DND-41 (cell line): ENCODE data around the gene CCBE1.

Experiments used
- ATAC-seq: fragments of 200-7000 bp; cut with Tn5 transposase; 3 replicates; pipeline ENCODE4 v1.9.1; 2021; ENCODE audit warnings: low read depth; ENCODE audit not compliant: insufficient read depth
- DNase-seq: peaks from one replicate; pipeline ENCODE4 v3.0.0-alpha.2; 2020
- H2AFZ ChIP-seq: 2 replicates; pipeline ENCODE4 v1.6.0; 2012; ENCODE audit warnings: low read depth, low read length
- H3K27ac ChIP-seq: 2 replicates; pipeline ENCODE4 v1.5.1; 2012; ENCODE audit warnings: low read length, inconsistent platforms
- H3K27me3 ChIP-seq: fragments of 200-600 bp; sonication (generic); 2 replicates; pipeline ENCODE4 v1.6.0; 2012; ENCODE audit warnings: low read length, mild to moderate bottlenecking, inconsistent platforms; ENCODE audit not compliant: insufficient read depth, poor library complexity
- H3K36me3 ChIP-seq: 2 replicates; pipeline ENCODE4 v1.5.1; 2012; ENCODE audit warnings: low read length, inconsistent platforms; ENCODE audit not compliant: insufficient read depth
- H3K4me1 ChIP-seq: 2 replicates; pipeline ENCODE4 v1.5.1; 2012; ENCODE audit warnings: mild to moderate bottlenecking, low read length; ENCODE audit not compliant: insufficient read depth
- H3K4me2 ChIP-seq: 2 replicates; pipeline ENCODE4 v1.6.0; 2012; ENCODE audit warnings: mild to moderate bottlenecking, moderate library complexity, low read length, inconsistent platforms; ENCODE audit not compliant: insufficient read depth
- H3K4me3 ChIP-seq, 2 experiments: fragments of 200-600 bp in 1 of 2; shearing (Covaris generic) in 1 of 2; 2 replicates each; pipeline ENCODE4 v1.5.1; 2012 to 2016; ENCODE audit warnings: inconsistent platforms in 2 of 2, low read length in 2 of 2, mild to moderate bottlenecking in 2 of 2, low read depth in 1 of 2, moderate library complexity in 1 of 2
- H3K79me2 ChIP-seq: 2 replicates; pipeline ENCODE4 v1.6.0; 2012; ENCODE audit warnings: low read length, inconsistent platforms; ENCODE audit not compliant: insufficient read depth
- H3K9ac ChIP-seq: 2 replicates; pipeline ENCODE4 v1.6.0; 2012; ENCODE audit warnings: low read depth, mild to moderate bottlenecking, inconsistent platforms, low read length, moderate library complexity
- H3K9me3 ChIP-seq: 2 replicates; pipeline ENCODE4 v1.5.1; 2012; ENCODE audit warnings: low read length, moderate library complexity, mild to moderate bottlenecking, inconsistent platforms; ENCODE audit not compliant: insufficient read depth, severe bottlenecking
- H4K20me1 ChIP-seq: 2 replicates; pipeline ENCODE4 v1.6.0; 2012; ENCODE audit warnings: low read length; ENCODE audit not compliant: insufficient read depth
- EZH2 ChIP-seq: IDR thresholded peaks from 3 replicates; pipeline ENCODE4 v1.6.1; 2012; ENCODE audit warnings: borderline replicate concordance, low read depth, mild to moderate bottlenecking, moderate library complexity, low read length, inconsistent platforms; ENCODE audit not compliant: severe bottlenecking
- TF ChIP-seq, protein P1 (sequence below): IDR thresholded peaks from 2 replicates; pipeline ENCODE4 v1.5.1; 2012; ENCODE audit warnings: borderline replicate concordance, low read length, moderate library complexity, mild to moderate bottlenecking; ENCODE audit not compliant: poor library complexity, severe bottlenecking; ENCODE audit errors: extremely low read depth

CCBE1 gene

DNA sequence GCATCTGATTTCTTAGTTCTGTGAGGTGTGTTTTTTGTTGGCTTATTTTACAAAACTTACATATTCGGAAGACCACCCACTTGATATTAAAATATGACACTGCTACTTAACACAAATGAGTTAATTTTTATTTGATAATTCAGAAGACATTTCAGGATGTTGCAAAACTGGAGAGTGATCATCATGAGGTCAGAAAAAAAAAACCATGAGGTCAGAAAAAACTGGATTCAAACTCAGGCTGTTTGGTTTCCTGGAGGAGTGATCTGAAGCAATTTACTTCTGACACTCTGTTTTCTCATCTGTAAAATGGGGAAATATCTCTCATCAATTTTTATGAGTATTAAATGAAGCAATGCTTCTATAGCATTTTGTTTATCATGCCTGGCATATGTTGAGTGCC, 1.8 kb upstream of the CCBE1 start:
- no peak for DNase-seq
- H3K27me3 ChIP-seq = no peaks in the 10 kb centered on the region
- TF ChIP-seq EZH2 = no peak
- TF ChIP-seq, protein P1, sequence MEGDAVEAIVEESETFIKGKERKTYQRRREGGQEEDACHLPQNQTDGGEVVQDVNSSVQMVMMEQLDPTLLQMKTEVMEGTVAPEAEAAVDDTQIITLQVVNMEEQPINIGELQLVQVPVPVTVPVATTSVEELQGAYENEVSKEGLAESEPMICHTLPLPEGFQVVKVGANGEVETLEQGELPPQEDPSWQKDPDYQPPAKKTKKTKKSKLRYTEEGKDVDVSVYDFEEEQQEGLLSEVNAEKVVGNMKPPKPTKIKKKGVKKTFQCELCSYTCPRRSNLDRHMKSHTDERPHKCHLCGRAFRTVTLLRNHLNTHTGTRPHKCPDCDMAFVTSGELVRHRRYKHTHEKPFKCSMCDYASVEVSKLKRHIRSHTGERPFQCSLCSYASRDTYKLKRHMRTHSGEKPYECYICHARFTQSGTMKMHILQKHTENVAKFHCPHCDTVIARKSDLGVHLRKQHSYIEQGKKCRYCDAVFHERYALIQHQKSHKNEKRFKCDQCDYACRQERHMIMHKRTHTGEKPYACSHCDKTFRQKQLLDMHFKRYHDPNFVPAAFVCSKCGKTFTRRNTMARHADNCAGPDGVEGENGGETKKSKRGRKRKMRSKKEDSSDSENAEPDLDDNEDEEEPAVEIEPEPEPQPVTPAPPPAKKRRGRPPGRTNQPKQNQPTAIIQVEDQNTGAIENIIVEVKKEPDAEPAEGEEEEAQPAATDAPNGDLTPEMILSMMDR = no peak
- H3K27ac ChIP-seq = no peak overlapping the region
- H2AFZ ChIP-seq = no peak overlapping the region
- H3K36me3 ChIP-seq = no peaks in the 10 kb centered on the region
- H3K79me2 ChIP-seq = no peaks in the 10 kb centered on the region
- no peaks in the 10 kb centered on the region for H3K9me3 ChIP-seq
- no peak for ATAC-seq
- no peak overlapping the region for H3K4me2 ChIP-seq
- H3K4me1 ChIP-seq = peaks cover 15% of the 10 kb centered on the region
- H3K4me3 ChIP-seq = no peak overlapping the region
- H4K20me1 ChIP-seq = no peaks in the 10 kb centered on the region
- H3K9ac ChIP-seq = no peak overlapping the region

DNA sequence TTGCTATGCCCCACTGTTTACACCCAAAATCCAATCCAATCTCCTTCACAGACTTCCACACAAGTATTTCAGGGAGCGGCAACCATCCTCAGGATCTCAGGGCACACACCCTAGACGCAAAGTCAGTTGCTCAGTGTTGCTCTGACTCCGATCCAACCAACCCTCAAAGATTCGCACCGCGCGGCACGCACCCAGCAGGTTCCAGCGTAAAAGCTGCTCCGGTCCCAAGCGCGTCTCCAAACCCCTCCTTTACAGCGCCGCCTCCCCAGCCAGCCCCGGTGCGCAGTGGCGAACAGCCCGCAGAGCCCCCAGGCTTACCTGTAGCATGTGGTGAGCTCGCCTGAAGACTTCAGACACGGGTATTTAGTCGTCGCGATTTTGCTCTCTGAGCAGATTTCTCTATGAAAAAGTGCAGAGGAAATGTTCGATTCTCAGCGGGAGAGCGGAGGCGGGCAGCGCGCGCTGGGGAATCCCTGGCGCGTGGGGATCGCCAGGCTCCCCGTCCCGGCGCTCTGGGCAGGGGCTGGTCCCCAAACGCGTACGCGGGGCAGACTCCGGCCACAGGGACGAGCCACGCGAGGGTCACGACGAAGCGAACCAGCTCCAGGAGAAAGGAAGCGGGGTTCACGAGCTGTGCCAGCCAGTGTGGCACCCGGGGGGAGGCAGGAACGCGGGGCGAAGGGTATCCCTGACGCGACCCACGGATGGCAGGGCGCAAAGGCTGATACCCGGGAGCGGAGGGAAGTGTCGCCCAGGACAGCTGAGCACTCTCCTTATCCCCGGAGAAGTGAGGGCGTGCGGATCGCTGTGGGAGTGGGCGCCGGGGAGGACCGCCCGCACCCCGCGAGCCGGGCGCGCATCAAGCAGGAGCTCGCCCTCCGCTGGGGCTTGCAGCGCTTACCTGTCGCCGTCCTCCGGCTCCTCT, 650 bp downstream of the CCBE1 start:
- Histone ChIP-seq H3K9ac (no peak overlapping the region), H2AFZ (no peak overlapping the region), H3K36me3 (no peaks in the 10 kb centered on the region), H3K27ac (no peak overlapping the region), H3K9me3 (no peaks in the 10 kb centered on the region), H3K79me2 (no peaks in the 10 kb centered on the region), H3K4me1 (peaks cover 26% of the 10 kb centered on the region), H4K20me1 (no peaks in the 10 kb centered on the region), H3K4me3 (no peak overlapping the region), H3K27me3 (no peaks in the 10 kb centered on the region), H3K4me2 (no peak overlapping the region)
- TF ChIP-seq, protein P1 = no peak
- TF ChIP-seq EZH2 = no peak
- no peak for DNase-seq
- ATAC-seq = no peak

DNA sequence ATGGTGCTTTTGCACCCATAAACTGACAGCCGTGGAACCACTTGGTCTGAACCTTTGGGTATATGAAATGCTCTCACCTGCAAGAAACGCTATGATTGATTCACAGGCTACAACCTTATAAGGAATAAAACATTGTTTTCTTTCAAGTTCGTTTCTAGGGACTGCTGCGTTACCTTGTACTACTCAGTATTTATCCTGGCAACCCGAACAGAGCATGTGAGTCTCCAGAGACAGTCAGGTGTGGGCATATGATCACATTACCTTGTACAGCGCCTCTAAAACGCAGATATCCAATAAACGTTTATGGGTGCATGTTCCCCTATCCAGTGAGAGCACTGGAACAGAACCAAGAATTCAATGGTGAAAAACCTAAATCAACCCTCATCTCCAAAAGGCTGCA, 1.7 kb downstream of the CCBE1 start:
- Histone ChIP-seq H3K36me3 (no peaks in the 10 kb centered on the region), H2AFZ (no peak overlapping the region), H3K4me3 (no peak overlapping the region), H3K79me2 (no peaks in the 10 kb centered on the region), H3K27me3 (no peaks in the 10 kb centered on the region), H4K20me1 (no peaks in the 10 kb centered on the region), H3K9me3 (no peaks in the 10 kb centered on the region), H3K27ac (no peak overlapping the region), H3K4me2 (no peak overlapping the region), H3K9ac (no peak overlapping the region), H3K4me1 (peaks cover 35% of the 10 kb centered on the region)
- ATAC-seq (no peak), DNase-seq (no peak)
- TF ChIP-seq EZH2 = no peak
- TF ChIP-seq, protein P1 = no peak
